Activated effector memory CD4-positive, alpha-beta T cell treated with anti-CD3 and anti-CD28 coated beads, Interleukin-2, amount 50 U/mL, for 16 hours (primary cell): ENCODE data around the gene FAXDC2.

Source experiments
- DNase-seq: peaks from one replicate; pipeline ENCODE4 v3.0.0-alpha.2; 2020

Gene FAXDC2

GRCh38 chr5:154850255-154851062, at the start of gene FAXDC2:
TSS of gene FAXDC2 (minus strand) at chr5:154850603. CDS start at chr5:154838178, 12,425 bp downstream.
- peak; percentile 25 for DNase-seq

DNA sequence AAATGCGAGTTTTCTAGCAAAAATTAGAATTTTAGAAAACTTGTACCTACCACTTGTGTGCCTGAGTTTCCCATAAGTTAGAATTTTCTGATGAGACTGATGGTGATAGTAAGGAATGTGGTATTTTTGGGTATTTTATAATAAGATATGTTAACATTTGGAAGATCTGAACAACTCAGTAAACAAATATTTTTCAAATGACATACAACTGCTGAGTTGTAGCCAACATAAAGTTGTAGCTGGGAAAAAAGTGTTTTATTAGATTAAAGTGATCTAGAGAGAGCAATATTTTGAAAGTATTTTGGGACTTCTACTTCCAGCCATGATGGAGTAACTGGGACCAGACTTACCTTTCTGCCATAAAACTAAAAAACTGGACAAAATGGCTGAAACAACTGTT, 49.7 kb upstream of the FAXDC2 start:
- no peak for DNase-seq

DNA sequence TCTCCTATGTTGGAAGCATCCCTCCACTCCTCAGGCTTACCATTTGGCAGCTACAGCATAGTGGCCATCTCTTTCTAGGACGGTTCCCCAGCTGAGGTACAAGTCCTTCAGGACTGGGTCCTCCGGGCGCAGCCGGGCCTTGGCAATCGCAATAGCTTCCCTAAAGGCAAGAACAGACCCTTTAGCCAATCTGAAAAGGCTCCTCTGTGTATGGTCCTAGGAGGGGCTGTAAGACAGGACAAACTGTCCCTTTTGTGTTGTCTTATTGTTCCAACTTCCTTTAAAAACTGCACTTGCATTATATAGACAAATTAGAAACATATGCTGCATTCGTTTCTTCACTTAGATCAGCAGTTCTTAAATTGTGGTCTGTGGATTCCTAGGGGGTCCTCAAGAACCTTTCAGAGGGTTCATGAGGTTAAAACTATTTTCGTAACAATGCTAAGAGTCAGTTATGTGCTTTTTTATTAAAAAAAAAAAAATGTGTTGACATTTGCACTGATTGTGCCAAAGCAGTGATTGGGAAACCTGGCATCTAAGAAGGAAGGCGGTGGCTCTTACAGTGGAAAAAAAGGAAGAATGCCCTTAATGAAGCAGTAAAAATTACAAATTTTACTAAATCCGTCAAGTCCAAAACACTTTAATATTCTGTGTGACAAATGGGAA, 48.9 kb upstream of the FAXDC2 start:
- DNase-seq = no peak

DNA sequence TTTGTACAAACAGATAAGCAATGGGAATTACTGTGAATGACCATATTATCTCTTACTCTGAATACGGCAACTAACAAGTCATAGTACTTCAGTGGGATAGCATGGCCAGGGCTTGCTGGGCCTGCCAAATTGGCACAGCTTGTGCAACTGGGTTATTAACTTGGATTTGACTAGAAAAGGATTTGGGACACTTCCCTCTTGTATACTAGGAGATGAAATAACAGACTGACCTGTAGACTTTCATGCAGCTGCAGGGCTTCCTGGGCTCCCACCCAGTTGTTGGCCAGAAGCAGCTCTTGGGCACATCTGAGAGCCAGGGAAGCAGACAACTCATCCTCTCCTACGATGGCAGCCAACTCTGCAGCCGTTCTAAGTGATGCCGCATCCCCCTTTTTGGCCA, 47.8 kb upstream of the FAXDC2 start:
- no peak for DNase-seq

DNA sequence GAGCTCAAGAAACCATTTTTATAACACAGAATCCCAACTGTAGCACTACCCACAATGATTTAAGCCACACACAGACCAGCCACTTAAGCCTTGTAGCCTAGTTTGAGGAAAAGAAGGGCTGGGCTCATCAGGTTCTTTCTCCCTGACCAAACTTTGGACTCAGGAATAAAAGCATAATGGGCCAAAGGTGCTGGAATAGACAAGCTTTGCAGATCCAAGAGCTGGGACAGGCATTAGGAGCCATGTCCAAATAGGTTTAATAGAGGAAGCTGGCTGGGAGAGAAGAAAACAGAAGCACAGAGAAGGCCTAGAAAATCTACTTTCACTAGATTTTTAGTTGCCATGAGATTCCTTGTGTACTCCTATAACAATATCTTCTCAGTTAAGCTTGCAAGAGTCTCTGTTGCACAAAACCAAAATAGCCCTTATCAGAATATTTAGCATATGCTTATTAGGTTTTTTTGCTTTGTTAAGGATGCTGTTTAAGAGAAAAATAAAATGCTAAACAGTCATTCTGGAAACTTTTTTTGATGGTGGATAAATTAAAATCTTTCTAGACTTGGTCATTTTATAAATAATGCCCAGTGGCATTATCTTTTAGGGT, 46.3 kb upstream of the FAXDC2 start:
- no peak for DNase-seq

- DNase-seq = no peak
Measured at GRCh38 chr5:154895606-154896561, 45.5 kb upstream of the FAXDC2 start.

- no peak for DNase-seq
Measured at GRCh38 chr5:154893381-154893780, 43.0 kb upstream of the FAXDC2 start.

- no peak for DNase-seq
Measured at GRCh38 chr5:154892369-154892771, 42.0 kb upstream of the FAXDC2 start.

DNA sequence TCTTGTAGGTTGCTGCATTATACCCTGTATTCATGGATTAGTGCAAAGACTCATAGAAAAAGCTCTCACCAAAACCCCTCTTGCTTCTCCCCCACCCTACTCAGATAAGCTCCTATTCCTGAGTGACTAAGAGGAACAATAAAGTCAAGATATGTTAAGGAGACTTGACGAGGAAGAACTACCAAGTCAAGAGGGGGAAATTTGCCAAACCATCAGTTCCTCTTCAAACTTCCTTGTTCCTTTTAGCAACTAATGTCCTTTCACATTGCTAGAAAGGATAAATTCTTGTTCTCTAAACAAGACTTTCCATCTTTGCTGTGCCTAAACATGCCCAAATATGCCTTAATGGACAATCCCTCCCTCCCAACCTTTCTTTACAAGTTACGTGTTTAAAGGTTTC, 35.0 kb upstream of the FAXDC2 start:
- no peak for DNase-seq

GRCh38 chr5:154884424-154884823, 34.0 kb upstream of the FAXDC2 start:
- no peak for DNase-seq

DNA sequence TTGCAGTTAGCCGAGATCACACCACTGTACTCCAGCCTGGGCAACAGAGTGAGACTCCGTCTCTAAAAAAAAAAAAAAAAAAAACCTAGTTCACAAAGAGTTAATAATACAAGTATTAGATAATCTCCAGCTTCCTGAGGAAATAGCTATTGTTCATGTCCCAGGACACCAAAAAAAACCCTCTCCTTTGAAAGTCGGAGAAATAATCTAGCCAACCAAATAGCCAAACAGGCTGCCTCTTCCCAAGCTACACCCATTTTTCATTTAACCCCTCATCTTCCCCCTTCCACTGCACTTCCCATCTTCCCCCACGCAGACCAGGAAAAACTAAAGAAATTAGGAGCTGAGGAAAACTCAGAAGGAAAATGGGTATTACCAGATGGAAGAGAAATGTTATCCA, 31.6 kb upstream of the FAXDC2 start:
- no peak for DNase-seq

DNA sequence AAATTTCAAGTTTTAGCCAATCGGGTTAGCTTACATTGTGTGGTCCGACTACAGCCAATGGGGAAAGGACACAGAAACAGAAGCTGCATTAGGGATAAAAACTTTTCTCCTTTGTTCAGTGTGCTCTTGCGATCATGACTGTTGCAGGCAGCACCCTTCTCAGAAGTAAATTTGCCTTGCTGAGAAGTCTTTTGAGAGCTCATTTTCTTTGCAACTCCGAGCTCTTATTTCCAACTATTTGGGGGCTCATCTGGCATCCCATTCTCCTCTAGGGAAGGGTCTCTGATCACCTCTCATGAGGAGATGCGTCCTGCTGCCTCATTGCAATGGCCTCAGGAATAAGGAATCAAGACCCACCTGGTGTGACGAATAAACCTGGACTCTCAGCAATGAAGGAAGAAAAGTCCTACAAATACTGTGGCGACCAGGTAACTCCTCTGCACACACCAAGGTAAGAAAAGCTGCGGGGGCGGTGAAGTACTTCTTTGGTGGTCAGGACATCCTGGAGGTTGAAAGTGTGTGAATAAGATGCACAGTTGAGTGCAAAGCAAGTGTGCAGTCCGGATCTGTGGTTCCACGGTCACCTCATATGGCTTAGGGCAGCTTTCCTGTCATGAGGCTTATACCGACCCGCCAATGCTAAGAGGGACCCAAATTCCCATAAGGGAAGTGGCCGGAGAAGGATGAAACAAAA, 28.4 kb upstream of the FAXDC2 start:
- DNase-seq = no peak

- DNase-seq = no peak
Measured at GRCh38 chr5:154873791-154874331, 23.5 kb upstream of the FAXDC2 start.

DNA sequence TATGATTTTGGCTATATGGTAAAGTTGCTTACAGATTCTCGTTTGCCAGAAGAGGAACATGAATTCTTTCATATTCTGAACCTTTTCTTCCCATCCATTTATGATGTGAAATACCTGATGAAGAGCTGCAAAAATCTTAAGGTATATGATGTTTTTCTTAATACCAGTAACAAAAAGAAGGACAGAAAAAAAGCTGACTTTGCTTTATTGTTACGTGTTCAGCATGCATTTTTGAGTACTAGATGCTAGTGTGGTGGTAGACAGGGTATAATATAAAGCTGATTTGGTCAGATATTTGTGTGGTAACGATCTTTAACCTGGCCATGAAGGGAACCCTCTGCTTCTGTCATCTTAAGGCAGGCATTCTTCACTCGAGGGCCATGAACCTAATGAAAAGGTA, 21.3 kb upstream of the FAXDC2 start:
- no peak for DNase-seq

- no peak for DNase-seq
Measured at GRCh38 chr5:154868702-154869101, 18.3 kb upstream of the FAXDC2 start.

DNA sequence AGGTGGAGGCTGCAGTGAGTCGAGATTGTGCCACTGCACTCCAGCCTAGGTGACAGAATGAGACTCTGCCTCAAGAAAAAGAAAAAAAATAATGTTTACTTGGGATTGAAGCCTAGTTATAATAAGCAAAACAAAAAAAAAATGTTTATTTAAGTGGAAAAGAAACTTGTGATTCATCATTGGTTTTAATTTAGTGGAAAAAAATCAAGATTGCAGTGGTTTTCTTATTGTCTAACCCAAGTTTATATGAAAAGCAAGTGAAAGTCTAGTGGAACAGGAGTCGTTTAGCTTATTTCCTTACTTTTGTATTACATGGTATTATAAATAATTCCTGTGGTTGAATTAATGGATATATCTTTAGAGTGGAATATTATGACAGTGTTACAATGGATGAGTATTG, 16.4 kb upstream of the FAXDC2 start:
- no peak for DNase-seq

DNA sequence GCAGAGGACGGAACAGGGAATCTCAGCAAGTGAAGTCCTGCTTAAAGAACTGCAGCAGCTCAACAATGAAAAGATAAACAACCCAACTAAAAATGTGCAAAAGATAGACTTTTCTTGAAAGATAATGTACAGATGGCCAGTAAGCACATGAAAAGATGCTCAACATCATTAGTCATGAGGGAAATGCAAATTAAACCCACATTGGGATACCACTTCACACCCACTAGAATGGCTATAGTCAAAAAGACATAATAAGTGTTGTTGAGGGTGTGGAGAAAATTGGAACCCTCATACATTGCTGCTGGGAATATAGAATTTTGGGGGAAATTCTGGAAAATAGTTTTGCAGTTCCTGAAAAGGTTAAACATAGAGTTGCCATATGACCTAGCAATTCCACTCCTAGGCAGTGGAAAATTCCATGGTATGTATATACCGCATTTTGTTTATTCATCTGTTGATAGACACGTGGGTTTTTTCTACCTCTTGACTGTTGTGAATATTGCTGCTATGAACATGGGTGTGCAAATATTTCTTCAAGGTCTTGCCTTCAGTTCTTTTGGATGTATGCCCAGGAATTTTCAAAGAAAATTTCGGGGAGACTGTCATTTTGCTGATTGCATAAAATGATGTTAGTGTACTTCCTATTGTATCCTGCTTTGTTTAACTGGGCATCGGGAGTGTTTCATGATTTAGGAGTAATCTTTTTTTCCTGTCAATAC, 15.2 kb upstream of the FAXDC2 start:
- no peak for DNase-seq

GRCh38 chr5:154863291-154864080, 13.1 kb upstream of the FAXDC2 start:
- no peak for DNase-seq

DNA sequence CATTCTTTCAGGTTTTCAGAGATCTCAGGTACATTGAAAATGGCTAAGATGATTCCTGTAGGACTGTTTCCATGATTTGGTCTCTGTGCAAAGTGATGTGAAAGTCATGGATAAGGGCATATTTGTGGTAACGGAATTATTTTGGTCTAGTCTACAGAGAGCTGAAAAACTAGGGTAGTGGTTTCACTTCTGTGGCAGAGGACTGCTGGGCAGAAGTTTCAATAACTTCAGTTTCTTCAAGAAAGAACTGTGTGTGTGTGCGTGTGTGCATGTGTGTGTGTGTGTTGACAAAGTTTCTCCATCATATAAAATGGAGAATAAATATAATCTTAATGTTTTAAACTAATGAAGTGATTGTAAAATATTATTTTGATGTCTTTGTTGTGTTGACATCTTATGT, 12.4 kb upstream of the FAXDC2 start:
- DNase-seq = no peak

DNA sequence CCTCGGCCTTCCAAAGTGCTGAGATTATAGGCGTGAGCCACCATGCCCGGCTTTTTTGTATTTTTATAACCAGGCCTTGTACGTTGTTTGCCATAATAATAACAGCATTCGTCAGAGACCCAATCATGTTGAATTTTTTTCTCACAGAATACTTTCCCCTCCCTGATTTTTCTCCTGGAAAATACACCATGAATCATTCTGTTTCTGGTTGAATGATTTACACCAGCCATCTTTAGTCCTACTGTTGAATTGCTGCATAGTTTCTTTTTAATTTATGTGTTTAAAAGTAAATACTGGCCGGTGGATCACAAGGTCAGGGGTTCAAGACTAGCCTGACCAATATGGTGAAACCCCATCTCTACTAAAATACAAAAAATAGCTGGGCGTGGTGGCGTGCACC, 11.5 kb upstream of the FAXDC2 start:
- no peak for DNase-seq
